Loucy (cell line): ENCODE results near the gene CERS6.

Experiments used
- EZH2phosphoT487 ChIP-seq: fragments of 200-600 bp; IDR thresholded peaks from 2 replicates; pipeline ENCODE4 v1.6.1; 2018; ENCODE audit warnings: antibody characterized with exemption, mild to moderate bottlenecking, moderate library complexity, borderline replicate concordance
- TF ChIP-seq, protein P1 (sequence below): fragments of 200-600 bp; sonication (generic); conservative IDR thresholded peaks from 2 replicates; pipeline ENCODE4 v1.5.1; 2014; ENCODE audit warnings: mild to moderate bottlenecking, antibody characterized with exemption, low read length

- TF ChIP-seq, protein P1, sequence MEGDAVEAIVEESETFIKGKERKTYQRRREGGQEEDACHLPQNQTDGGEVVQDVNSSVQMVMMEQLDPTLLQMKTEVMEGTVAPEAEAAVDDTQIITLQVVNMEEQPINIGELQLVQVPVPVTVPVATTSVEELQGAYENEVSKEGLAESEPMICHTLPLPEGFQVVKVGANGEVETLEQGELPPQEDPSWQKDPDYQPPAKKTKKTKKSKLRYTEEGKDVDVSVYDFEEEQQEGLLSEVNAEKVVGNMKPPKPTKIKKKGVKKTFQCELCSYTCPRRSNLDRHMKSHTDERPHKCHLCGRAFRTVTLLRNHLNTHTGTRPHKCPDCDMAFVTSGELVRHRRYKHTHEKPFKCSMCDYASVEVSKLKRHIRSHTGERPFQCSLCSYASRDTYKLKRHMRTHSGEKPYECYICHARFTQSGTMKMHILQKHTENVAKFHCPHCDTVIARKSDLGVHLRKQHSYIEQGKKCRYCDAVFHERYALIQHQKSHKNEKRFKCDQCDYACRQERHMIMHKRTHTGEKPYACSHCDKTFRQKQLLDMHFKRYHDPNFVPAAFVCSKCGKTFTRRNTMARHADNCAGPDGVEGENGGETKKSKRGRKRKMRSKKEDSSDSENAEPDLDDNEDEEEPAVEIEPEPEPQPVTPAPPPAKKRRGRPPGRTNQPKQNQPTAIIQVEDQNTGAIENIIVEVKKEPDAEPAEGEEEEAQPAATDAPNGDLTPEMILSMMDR, result no peak
- no peak for TF ChIP-seq EZH2phosphoT487
Measured at GRCh38 chr2:168501466-168502065, 45.5 kb downstream of the CERS6 start.
